SKM-1 treated with dmso at 0.1 percent for 144 hours (cell line): ENCODE results near the gene SLC39A12.

Experiments used
- DNase-seq: peaks from one replicate; lab custom pipeline; 2025; ENCODE audit not compliant: unreplicated experiment; lab: John Stamatoyannopoulos, UW

SLC39A12 gene

GRCh38 chr10:18044976-18045720 lies 93.4 kb downstream of the SLC39A12 start:
- no peak for DNase-seq

- DNase-seq: no peak
These were observed 104.9 kb downstream of the SLC39A12 start for GRCh38 chr10:18056583-18056982.

GRCh38 chr10:18059826-18060559 lies 108.3 kb downstream of the SLC39A12 start:
- no peak for DNase-seq

DNA sequence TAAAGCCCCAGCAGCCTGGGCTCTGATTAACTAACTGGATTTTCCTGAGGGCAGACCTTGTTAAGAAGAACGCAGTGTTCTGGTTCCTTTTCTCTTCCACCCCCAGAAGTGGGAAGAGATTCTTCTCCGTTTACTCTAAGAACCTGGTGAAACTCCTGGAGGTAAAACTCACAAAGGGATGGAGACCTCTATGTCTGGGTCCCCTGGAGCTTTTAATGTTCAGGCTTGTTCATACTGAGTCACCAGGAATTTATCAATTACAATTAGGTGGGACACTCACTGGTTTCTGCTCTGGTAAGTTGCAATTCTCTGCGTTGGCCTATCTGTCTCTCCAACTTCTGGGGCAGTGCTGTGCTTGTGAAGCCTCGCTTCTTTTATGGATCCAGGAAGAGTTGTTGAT lies 115.2 kb downstream of the SLC39A12 start:
- no peak for DNase-seq

DNA sequence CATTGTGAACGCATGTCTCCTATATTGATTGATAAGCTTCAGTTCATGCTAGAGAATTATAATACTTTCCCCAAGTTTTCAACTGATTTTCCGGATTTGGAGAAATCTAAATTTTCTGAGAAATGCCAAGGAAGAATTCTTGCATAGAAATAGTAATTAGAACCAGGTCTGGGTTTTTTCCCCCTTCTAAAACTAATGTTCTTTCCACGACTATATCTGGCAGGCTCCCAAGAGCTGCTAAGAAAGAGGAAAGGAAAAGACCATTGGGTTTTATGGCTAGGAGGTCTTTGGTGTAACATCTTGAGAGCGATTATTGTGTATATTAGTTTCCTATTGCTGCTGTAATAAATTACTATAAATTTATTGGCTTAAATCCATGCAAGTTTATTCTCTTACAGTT lies 116.7 kb downstream of the SLC39A12 start:
- no peak for DNase-seq

DNA sequence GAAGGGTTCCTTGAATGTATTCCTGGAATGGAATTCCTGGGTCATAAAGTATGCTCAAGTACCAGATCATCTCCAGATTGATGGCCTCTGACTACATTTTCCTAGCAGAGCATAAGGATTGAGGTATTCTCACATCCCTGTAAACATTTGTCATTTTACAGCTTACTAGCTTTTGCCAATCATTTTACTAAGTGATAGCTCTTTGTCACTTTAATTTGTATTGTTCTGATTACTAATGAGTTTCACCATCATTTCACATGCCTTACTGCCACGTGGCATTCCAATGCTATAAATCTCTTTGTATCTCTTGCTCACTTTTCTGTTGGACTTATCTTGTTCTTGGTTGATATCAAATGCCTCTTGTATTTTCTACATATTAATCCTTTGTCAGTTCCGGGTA lies 119.9 kb downstream of the SLC39A12 start:
- DNase-seq: no peak

GRCh38 chr10:18073314-18073713 lies 121.6 kb downstream of the SLC39A12 start:
- no peak for DNase-seq

GRCh38 chr10:18075881-18076280 lies 124.2 kb downstream of the SLC39A12 start:
- DNase-seq: no peak

GRCh38 chr10:18079665-18080295 lies 128.1 kb downstream of the SLC39A12 start:
- DNase-seq: no peak

GRCh38 chr10:18082381-18082780 lies 130.7 kb downstream of the SLC39A12 start:
- DNase-seq: no peak

- no peak for DNase-seq
These were observed 134.1 kb downstream of the SLC39A12 start for GRCh38 chr10:18085855-18086254.

GRCh38 chr10:18086746-18087145 lies 135.0 kb downstream of the SLC39A12 start:
- no peak for DNase-seq

GRCh38 chr10:18087355-18087754 lies 135.6 kb downstream of the SLC39A12 start:
- DNase-seq: no peak
